Loucy (cell line): ENCODE measurements around the gene CCDC57.
A peak's percentile ranks its signal among the peaks of the same experiment; 100 is the strongest.
"Not testable (repeated sequence)": the region's sequence is repeated elsewhere in the genome, so short reads cannot be mapped to it uniquely, and the experiment has no call there.

Experiments used
- H2AFZ ChIP-seq: fragments of 200-600 bp; sonication (generic); 2 replicates; pipeline ENCODE4 v1.6.0; 2016; ENCODE audit warnings: antibody characterized with exemption, mild to moderate bottlenecking, low read length, moderate library complexity
- H3F3A ChIP-seq: fragments of 200-600 bp; 2 replicates; pipeline ENCODE4 v1.6.0; 2016; ENCODE audit warnings: antibody characterized with exemption, low read depth, mild to moderate bottlenecking
- H3K27me3 ChIP-seq: fragments of 200-600 bp; sonication (generic); 2 replicates; pipeline ENCODE4 v1.6.1; 2014; ENCODE audit warnings: low read length, mild to moderate bottlenecking; ENCODE audit not compliant: insufficient read depth, poor library complexity, severe bottlenecking
- H3K36me3 ChIP-seq: fragments of 200-600 bp; sonication (generic); 2 replicates; pipeline ENCODE4 v1.6.1; 2016; ENCODE audit warnings: low read length; ENCODE audit not compliant: insufficient read depth
- H3K4me1 ChIP-seq: fragments of 200-600 bp; sonication (generic); 2 replicates; pipeline ENCODE4 v1.5.1; 2014; ENCODE audit warnings: low read length, mild to moderate bottlenecking; ENCODE audit not compliant: insufficient read depth, poor library complexity, severe bottlenecking
- H3K4me2 ChIP-seq: fragments of 200-600 bp; sonication (generic); 2 replicates; pipeline ENCODE4 v1.6.0; 2014; ENCODE audit warnings: antibody characterized with exemption, low read length, low read depth, mild to moderate bottlenecking; ENCODE audit not compliant: poor library complexity, severe bottlenecking
- H3K4me3 ChIP-seq: fragments of 200-600 bp; sonication (generic); 2 replicates; pipeline ENCODE4 v1.5.1; 2014; ENCODE audit warnings: low read length, mild to moderate bottlenecking, mixed read lengths; ENCODE audit not compliant: poor library complexity, severe bottlenecking
- H3K79me2 ChIP-seq: fragments of 200-600 bp; sonication (generic); 2 replicates; pipeline ENCODE4 v1.6.1; 2014; ENCODE audit warnings: low read length; ENCODE audit not compliant: insufficient read depth
- H3K9ac ChIP-seq: fragments of 200-600 bp; sonication (generic); 2 replicates; pipeline ENCODE4 v1.6.0; 2014; ENCODE audit warnings: mild to moderate bottlenecking, low read depth, low read length, moderate library complexity; ENCODE audit not compliant: poor library complexity, severe bottlenecking
- H3K9me2 ChIP-seq: fragments of 200-600 bp; sonication (generic); replicated peaks from 2 replicates; pipeline ENCODE4 v1.6.1; 2016; ENCODE audit warnings: low read depth, low read length, mixed read lengths
- H3K9me3 ChIP-seq: fragments of 200-600 bp; sonication (generic); 2 replicates; pipeline ENCODE4 v1.6.1; 2014; ENCODE audit warnings: mild to moderate bottlenecking, antibody characterized with exemption, low read length, low read depth; ENCODE audit not compliant: insufficient read depth
- H4K20me1 ChIP-seq: fragments of 200-600 bp; sonication (generic); 2 replicates; pipeline ENCODE4 v1.6.0; 2014; ENCODE audit warnings: antibody characterized with exemption, low read length, mild to moderate bottlenecking; ENCODE audit not compliant: insufficient read depth, poor library complexity, severe bottlenecking
- CTCF ChIP-seq: fragments of 200-600 bp; sonication (generic); conservative IDR thresholded peaks from 2 replicates; pipeline ENCODE4 v1.5.1; 2014; ENCODE audit warnings: mild to moderate bottlenecking, antibody characterized with exemption, low read length
- EZH2phosphoT487 ChIP-seq: fragments of 200-600 bp; IDR thresholded peaks from 2 replicates; pipeline ENCODE4 v1.6.1; 2018; ENCODE audit warnings: antibody characterized with exemption, mild to moderate bottlenecking, moderate library complexity, borderline replicate concordance

CCDC57 gene

GRCh38 chr17:82195675-82196672, 16.7 kb downstream of the CCDC57 start:
- H3K4me2 ChIP-seq: peak overlapping the region; percentile 19
- no peaks in the 10 kb centered on the region for H3K9me2 ChIP-seq
- no peak overlapping the region for H2AFZ ChIP-seq
- peaks cover 27% of the 10 kb centered on the region for H3K4me1 ChIP-seq
- 0 out of 2 replicates have a peak, but pooled peaks cover 2% of the 10 kb centered on the region for H3F3A ChIP-seq
- peak overlapping the region; percentile 30 for H3K9ac ChIP-seq
- H3K36me3 ChIP-seq: peaks cover 65% of the 10 kb centered on the region; the same call in 1 of the 2 replicates
- H3K9me3 ChIP-seq: no peaks in the 10 kb centered on the region
- peaks cover 60% of the 10 kb centered on the region for H3K79me2 ChIP-seq
- H4K20me1 ChIP-seq: peaks cover 42% of the 10 kb centered on the region
- H3K4me3 ChIP-seq: no peak overlapping the region
- TF ChIP-seq EZH2phosphoT487 (no peak), CTCF (no peak)
- H3K27me3 ChIP-seq: no peaks in the 10 kb centered on the region

DNA sequence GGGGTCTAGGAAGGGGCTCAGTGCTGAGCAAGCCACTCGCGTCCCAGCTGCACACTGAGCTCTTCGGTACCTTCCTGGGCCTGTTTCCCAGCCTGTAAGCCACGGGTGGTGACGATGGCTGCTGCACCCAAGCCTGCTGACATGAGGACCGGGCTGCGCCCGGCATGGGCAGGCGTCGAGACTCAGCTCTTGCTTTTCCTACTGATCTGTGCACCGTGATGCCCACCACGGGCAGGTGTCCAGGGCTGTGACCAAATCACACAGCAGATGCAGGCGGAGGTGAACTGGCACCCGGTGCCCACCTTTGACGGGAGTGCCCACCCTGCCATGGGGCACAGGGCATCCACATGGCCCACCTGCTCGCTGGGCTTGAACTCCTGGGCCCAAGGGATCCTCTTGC, 17.9 kb downstream of the CCDC57 start:
- no peak overlapping the region for H3K9ac ChIP-seq
- H2AFZ ChIP-seq: no peak overlapping the region
- H3F3A ChIP-seq: no peaks in the 10 kb centered on the region
- H4K20me1 ChIP-seq: peaks cover 38% of the 10 kb centered on the region
- peaks cover 65% of the 10 kb centered on the region; the same call in 1 of the 2 replicates for H3K36me3 ChIP-seq
- no peak for TF ChIP-seq CTCF
- H3K4me3 ChIP-seq: no peak overlapping the region
- H3K9me3 ChIP-seq: no peaks in the 10 kb centered on the region
- peaks cover 52% of the 10 kb centered on the region for H3K79me2 ChIP-seq
- H3K4me2 ChIP-seq: no peak overlapping the region
- no peaks in the 10 kb centered on the region for H3K9me2 ChIP-seq
- peaks cover 21% of the 10 kb centered on the region for H3K4me1 ChIP-seq
- H3K27me3 ChIP-seq: no peaks in the 10 kb centered on the region

- peaks cover 72% of the 10 kb centered on the region; the same call in 1 of the 2 replicates for H3K36me3 ChIP-seq
- H3K9me3 ChIP-seq: no peaks in the 10 kb centered on the region
- no peak overlapping the region for H2AFZ ChIP-seq
- TF ChIP-seq CTCF (no peak), EZH2phosphoT487 (no peak)
- no peaks in the 10 kb centered on the region for H3K9me2 ChIP-seq
- peaks cover 27% of the 10 kb centered on the region for H4K20me1 ChIP-seq
- H3K27me3 ChIP-seq: no peaks in the 10 kb centered on the region
- H3K4me2 ChIP-seq: no peak overlapping the region
- peaks cover 41% of the 10 kb centered on the region for H3K79me2 ChIP-seq
- no peak overlapping the region for H3K9ac ChIP-seq
- no peak overlapping the region for H3K4me3 ChIP-seq
- no peaks in the 10 kb centered on the region for H3F3A ChIP-seq
- peaks cover 12% of the 10 kb centered on the region for H3K4me1 ChIP-seq
Observed at GRCh38 chr17:82193520-82194220, 19.0 kb downstream of the CCDC57 start.

GRCh38 chr17:82193050-82193449, 19.6 kb downstream of the CCDC57 start:
- not testable (repeated sequence) for H3K9me2 ChIP-seq, H3F3A ChIP-seq, H3K4me3 ChIP-seq, H3K4me1 ChIP-seq, H2AFZ ChIP-seq, H3K9ac ChIP-seq, H3K4me2 ChIP-seq, H3K27me3 ChIP-seq, H3K9me3 ChIP-seq
- Histone ChIP-seq H3K79me2 (peaks cover 35% of the 10 kb centered on the region), H3K36me3 (peaks cover 76% of the 10 kb centered on the region; the same call in 1 of the 2 replicates), H4K20me1 (peaks cover 22% of the 10 kb centered on the region)
